ENCODE data around the gene CCDC120. TPM values are rescaled to one million over a fixed set of nuclear protein-coding genes. Genes with fewer than 3 reads are reported as not detected.
A peak's percentile ranks its signal among the peaks of the same experiment; 100 is the strongest.

CCDC120 gene
- total RNA-seq, 2 experiments from 2014 or later: 2.7 to 3.6 TPM

DNA sequence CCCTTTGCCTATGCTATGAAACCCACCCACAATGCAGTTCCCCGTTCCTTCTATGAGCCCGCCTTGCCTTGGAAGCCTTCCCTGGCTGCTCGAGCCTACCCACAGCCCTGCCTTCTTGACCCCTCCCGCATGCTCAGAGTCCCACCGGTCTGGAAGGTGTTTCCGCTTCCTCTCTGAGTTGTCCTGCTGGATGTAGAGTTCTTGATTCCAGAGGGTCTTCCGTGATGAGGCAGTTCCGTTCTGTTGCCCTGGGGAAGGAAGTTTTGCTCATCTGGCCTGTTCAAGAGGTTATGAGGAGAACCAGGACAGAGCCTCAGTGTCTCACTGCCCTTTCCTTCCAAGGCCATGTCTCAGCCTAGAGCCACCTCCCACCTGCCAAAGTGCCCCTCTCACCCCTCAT lies 57.3 kb downstream of the CCDC120 start:
- no peak overlapping the region for H3K4me3 Mint-ChIP-seq
- intact Hi-C loops (cut with micrococcal nuclease): no loop called here
- H3K27ac Mint-ChIP-seq: no peak overlapping the region
- H3K9me3 Mint-ChIP-seq: no peaks in the 10 kb centered on the region
- ChIA-PET CTCF (no interaction called here), POLR2A (no interaction called here)
- peaks cover 23% of the 10 kb centered on the region for H3K36me3 Mint-ChIP-seq
- DNase-seq: no peak
- H3K27me3 Mint-ChIP-seq: no peaks in the 10 kb centered on the region
- H3K4me1 Mint-ChIP-seq (ENCODE audit: low read depth): peaks cover 22% of the 10 kb centered on the region

GRCh38 chrX:49116716-49117115 lies 57.9 kb downstream of the CCDC120 start:
- peaks cover 23% of the 10 kb centered on the region for H3K36me3 Mint-ChIP-seq

DNA sequence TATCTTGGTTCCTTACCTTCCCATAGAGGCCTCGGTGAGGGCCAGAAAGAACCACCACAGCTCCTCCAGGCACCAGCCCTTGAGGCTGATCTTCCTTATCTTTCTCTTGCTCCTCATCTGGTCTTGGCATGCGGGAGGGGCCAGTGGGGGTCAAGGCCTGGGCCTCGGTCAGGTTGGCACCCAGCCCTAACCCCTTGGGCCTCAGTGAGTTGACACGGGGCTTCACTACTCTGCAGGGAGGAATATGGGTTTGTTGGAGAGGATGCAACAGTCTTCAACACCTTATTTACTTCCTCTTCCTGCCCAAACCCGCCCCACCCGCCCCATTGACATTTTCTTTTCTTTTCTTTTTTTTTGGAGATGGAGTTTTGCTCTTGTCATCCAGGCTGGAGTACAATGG lies 58.8 kb downstream of the CCDC120 start:
- Mint-ChIP-seq H3K36me3 (peaks cover 23% of the 10 kb centered on the region), H3K4me1 (ENCODE audit: low read depth) (peaks cover 28% of the 10 kb centered on the region), H3K27ac (peak overlapping the region; percentile 44), H3K9me3 (no peaks in the 10 kb centered on the region), H3K4me3 (no peak overlapping the region), H3K27me3 (no peaks in the 10 kb centered on the region)
- intact Hi-C loops (cut with micrococcal nuclease): no loop called here
- POLR2A ChIA-PET: no interaction called here
- CTCF ChIA-PET: no interaction called here
- no peak for DNase-seq

More at GRCh38 chrX:49116716-49117115, 57.9 kb downstream of the CCDC120 start:
- CTCF ChIA-PET: no interaction called here
- no peak overlapping the region for H3K4me3 Mint-ChIP-seq
- H3K27ac Mint-ChIP-seq: no peak overlapping the region
- no peaks in the 10 kb centered on the region for H3K27me3 Mint-ChIP-seq
- intact Hi-C loops (cut with micrococcal nuclease): no loop called here
- POLR2A ChIA-PET: no interaction called here
- no peak for DNase-seq
- no peaks in the 10 kb centered on the region for H3K9me3 Mint-ChIP-seq
- peaks cover 22% of the 10 kb centered on the region for H3K4me1 Mint-ChIP-seq (ENCODE audit: low read depth)

Other genes with a start within 250 kb of the CCDC120 start
- gene ERAS, start 232.5 kb upstream of the CCDC120 start, total RNA-seq: not detected
- 1 to 10 TPM; 2.7 to 2.8 TPM for gene PCSK1N, start 223.4 kb upstream of the CCDC120 start, total RNA-seq
- gene TIMM17B, start 161.2 kb upstream of the CCDC120 start, total RNA-seq: 10 to 100 TPM; 83.8 to 86.6 TPM
- 10 to 100 TPM; 85.0 to 85.5 TPM for gene PQBP1, start 161.1 kb upstream of the CCDC120 start, total RNA-seq
- 10 to 100 TPM; 16.9 to 19.2 TPM for gene SLC35A2, start 147.4 kb upstream of the CCDC120 start, total RNA-seq
- 100 to 1,000 TPM; 386 to 401 TPM for gene PIM2, start 140.0 kb upstream of the CCDC120 start, total RNA-seq
- gene OTUD5, start 101.4 kb upstream of the CCDC120 start, total RNA-seq: 10 to 100 TPM; 83.4 to 85.4 TPM
- gene KCND1, start 87.2 kb upstream of the CCDC120 start, total RNA-seq: 1 to 10 TPM; 2.4 to 2.5 TPM
- 10 to 100 TPM; 76.1 to 78.4 TPM for gene GRIPAP1, start 56.7 kb upstream of the CCDC120 start, total RNA-seq
- 10 to 100 TPM; 29.0 to 29.1 TPM for gene TFE3, start 15.6 kb upstream of the CCDC120 start, total RNA-seq
- gene PRAF2, start 15.0 kb downstream of the CCDC120 start, total RNA-seq: 10 to 100 TPM; 13.2 TPM
- 10 to 100 TPM; 23.3 to 28.9 TPM for gene WDR45, start 20.9 kb downstream of the CCDC120 start, total RNA-seq
- gene GPKOW, start 64.7 kb downstream of the CCDC120 start, total RNA-seq: 10 to 100 TPM; 22.0 to 22.6 TPM
- 1 to 10 TPM in 1 of 2 experiments, under 1 TPM in 1; 0.87 to 1.0 TPM for gene MAGIX, start 103.8 kb downstream of the CCDC120 start, total RNA-seq
- gene PLP2, start 112.9 kb downstream of the CCDC120 start, total RNA-seq: 100 to 1,000 TPM; 222 to 234 TPM
- 10 to 100 TPM; 18.1 to 20.1 TPM for gene PRICKLE3, start 127.4 kb downstream of the CCDC120 start, total RNA-seq
- 1 to 10 TPM; 5.3 to 5.4 TPM for gene SYP, start 141.2 kb downstream of the CCDC120 start, total RNA-seq
- gene CACNA1F, start 174.3 kb downstream of the CCDC120 start, total RNA-seq: under 1 TPM; 0.51 to 0.74 TPM
- 10 to 100 TPM; 21.0 to 21.1 TPM for gene CCDC22, start 176.5 kb downstream of the CCDC120 start, total RNA-seq
- 10 to 100 TPM; 23.1 to 23.8 TPM for gene FOXP3, start 205.7 kb downstream of the CCDC120 start, total RNA-seq
- gene PPP1R3F, start 210.8 kb downstream of the CCDC120 start, total RNA-seq: 1 to 10 TPM; 7.0 to 8.1 TPM
- not detected for gene GAGE10, start 244.6 kb downstream of the CCDC120 start, total RNA-seq

Measured in activated CD4-positive, alpha-beta memory T cell treated with anti-CD3 and anti-CD28 coated beads for 36 hours (primary cell).